ENCODE results near the gene UBXN6. TPM values are rescaled to one million over a fixed set of nuclear protein-coding genes. Genes with fewer than 3 reads are reported as not detected.
A peak's percentile ranks its signal among the peaks of the same experiment; 100 is the strongest.

UBXN6 gene, protein sequence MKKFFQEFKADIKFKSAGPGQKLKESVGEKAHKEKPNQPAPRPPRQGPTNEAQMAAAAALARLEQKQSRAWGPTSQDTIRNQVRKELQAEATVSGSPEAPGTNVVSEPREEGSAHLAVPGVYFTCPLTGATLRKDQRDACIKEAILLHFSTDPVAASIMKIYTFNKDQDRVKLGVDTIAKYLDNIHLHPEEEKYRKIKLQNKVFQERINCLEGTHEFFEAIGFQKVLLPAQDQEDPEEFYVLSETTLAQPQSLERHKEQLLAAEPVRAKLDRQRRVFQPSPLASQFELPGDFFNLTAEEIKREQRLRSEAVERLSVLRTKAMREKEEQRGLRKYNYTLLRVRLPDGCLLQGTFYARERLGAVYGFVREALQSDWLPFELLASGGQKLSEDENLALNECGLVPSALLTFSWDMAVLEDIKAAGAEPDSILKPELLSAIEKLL
- 100 to 1,000 TPM in 2 of 4 donors, 10 to 100 TPM in 2; 84.2 to 129 (median 112) TPM for polyA plus RNA-seq (ENCODE audit: insufficient read length in 4 of 4)

DNA sequence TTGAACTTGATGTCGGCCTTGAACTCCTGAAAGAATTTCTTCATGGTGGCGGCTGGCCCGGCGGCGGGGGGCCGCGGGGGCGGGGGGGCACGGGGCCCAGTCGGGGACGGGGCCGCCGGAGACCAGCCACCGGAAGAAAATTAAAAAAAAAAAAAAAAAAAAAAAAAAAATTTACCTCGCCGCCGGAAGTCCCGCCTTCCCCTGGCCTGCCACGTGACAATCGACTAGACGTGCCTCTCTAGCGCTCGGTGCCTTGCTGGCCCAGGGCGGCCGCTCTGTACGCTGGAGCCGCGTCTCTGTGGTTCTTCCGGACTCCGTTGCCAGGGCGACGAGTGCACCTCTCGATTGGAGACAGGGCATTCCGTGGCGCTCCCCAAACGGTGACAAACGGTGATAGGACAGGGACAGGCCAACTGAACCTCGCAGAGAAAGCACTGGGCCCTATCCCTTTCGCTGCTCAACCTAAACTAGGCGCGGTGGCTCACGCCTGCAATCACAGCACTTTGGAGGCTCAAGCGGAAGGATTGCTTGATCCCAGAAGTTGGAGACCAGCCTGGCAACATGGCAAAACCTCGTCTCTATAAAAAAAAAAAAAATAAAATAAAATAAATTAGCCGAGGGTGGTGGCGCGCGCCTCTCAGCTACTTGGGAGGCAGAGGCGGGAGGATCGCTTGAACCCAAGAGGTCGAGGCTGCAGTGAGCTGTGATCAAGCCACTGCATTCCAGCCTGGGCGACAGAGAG lies at the start of gene UBXN6:
UBXN6 (minus strand) TSS at position 141 of the 742 bp plus-strand sequence; CDS start at position 44, 97 bp downstream.
- peak; percentile 86 to 95 (median 92) for DNase-seq (ENCODE audit: low read depth in 4 of 4, low spot score in 2 of 4)

DNA sequence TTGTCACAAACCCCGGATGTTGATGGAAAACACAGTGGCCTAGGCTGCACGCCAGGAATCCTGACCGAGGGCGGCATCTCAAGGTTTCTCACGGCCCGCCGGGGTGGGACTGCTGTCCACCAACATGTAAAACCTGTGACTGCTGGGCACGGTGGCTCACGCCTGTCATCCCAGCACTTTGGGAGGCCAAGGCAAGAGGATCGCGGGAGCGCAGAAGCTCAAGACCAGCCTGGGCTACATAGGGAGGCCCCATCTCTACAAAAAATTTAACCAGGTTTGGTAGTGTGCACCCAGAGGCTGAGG lies 49.5 kb upstream of the UBXN6 start:
- DNase-seq (ENCODE audit: low read depth in 4 of 4, low spot score in 2 of 4) = no peak

DNA sequence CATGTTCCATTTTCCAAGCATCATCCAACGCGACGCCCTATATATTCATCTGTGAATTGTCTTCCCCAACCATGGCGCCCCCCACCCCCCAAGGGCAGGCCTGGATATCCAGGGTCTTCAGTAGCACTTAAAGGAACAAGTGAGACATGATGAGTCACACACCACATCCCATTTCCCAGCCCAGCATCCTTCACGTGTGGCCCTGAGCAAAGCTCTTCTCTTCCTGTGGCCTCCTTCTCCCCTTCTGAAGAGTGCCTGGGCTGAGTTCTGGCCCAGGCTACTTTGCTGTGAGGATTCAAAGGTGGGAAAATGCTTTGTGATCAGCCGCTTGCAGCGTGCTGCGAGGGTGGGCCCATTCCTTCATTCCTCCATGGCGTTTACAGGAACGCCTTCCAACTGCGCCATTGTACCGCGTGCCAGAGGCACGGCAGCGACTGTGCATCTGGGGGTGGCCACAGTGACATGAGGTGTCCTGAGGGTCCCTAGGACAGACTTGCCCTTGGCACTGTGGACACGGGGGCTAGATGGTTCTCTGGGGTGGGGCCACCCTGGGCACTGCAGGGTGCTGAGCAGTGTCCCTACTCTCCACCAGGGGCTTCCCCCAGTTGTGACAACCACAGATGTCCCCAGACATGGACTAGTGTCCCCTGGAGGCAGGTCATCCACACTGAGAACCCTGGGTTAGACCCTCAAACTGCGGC lies 49.0 kb upstream of the UBXN6 start:
- no peak for DNase-seq (ENCODE audit: low read depth in 4 of 4, low spot score in 2 of 4)

DNA sequence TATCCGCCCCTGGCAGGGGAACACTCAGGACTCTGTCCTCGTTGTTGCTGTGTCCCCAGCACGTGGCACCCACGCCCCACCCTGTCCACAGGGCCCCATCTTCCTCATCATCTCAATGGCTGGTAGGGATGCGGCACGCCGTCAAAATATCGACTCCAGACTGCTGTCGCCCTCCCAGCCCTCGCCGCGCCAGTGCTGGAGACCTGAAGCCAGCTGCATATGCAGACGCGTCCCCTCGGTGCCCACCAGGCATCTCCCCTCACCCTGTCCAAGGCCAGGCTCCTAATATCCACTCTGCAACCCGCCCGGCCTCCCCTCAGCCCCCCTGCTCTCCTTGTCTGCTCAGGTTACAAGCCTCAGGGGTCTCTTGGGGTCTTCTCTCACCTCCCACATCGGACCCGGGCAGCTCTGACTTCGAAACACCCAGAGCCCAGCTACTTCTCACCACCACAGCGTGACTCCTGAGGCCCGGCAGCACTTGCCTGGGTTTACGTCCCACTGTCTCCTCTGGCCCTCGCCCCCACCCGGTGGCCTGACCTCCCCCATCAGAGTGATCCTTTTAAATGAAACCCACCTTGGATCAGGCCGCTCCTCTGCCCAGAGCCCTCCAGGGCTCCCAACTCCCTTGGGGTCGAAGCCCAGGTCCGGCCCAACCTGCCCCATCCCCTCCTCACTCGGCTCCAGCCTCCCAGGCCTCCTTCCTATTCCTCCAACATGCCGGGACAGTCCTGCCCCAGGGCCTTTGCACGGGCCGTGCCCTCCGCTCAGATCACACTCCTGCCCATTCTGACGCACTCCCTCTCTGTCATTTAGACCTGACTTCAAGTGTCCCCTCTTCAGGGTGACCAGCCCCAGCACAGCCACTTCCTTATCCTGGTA lies 48.2 kb upstream of the UBXN6 start:
- DNase-seq (ENCODE audit: low read depth in 4 of 4, low spot score in 2 of 4) = no peak

DNA sequence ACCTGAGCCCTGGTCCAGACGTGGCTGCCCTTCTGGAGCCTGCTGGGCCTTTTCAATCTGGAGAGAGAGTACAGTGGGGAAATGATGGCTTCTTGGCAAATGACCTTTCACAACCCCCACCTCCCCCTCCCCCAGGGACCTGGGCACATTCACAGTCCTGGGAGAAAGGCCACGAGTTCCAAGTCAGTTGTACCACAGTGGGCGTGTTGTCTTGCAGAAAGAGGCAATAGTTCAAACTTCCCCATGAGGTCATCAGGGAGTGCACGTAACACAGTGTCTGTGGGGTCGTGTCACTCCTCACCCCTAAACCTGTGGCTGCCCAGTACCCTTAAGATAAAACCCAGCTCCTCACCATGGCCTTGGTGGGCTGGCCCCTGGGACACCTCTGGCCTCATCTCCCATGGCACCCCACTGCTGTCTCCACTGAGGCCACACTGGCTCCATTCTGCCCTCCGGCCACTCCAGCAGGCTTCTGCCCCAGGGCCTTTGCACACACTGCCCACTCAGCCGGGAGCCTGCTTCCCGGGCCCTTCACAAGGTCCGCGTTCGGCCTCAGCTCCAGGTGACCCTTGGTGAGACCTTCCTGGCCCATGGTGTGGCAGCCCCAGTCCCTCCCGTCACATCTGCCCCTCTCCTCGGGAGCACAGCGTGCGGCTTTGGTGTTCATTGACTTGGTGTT lies 47.4 kb upstream of the UBXN6 start:
- no peak for DNase-seq (ENCODE audit: low read depth in 4 of 4, low spot score in 2 of 4)

DNA sequence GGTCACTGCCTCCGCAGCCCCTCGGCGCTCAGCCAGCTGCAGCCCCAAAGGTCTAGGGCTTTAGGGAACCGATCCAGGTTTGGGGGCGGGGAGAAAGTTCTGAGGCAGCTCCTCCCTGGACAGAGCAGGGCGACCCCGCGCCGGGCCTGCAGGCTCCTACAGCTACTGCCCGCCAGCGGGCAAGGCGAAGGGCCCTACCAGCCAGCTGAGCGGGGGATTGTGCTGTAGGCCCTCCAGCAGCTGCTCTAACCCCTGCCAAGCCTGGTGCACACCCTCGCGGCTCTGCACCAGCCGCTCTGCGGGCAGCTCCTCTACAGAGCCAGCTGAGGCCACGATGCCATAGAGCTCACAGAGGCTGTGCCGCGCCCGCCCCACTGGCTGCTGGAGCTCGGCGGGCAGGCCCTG lies 46.7 kb upstream of the UBXN6 start:
- no peak for DNase-seq (ENCODE audit: low read depth in 4 of 4, low spot score in 2 of 4)

DNA sequence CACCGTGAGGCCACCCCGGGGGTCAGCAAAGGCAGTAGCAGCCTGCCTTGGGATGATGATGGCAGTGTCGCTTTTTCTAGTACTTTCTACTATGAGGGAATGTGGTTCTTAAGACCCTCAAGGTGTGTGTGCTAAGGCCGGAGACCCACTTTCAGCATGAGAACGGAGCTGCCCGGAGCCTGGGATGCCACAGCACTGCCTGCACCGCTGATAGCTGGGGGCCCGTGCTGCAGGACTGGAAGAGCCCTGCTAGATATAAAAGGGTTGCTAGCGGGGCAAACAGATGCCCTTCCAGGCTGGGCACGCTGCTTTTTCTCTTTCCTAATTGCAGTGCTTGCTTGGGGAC lies 46.2 kb upstream of the UBXN6 start:
- no peak for DNase-seq (ENCODE audit: low read depth in 4 of 4, low spot score in 2 of 4)

DNA sequence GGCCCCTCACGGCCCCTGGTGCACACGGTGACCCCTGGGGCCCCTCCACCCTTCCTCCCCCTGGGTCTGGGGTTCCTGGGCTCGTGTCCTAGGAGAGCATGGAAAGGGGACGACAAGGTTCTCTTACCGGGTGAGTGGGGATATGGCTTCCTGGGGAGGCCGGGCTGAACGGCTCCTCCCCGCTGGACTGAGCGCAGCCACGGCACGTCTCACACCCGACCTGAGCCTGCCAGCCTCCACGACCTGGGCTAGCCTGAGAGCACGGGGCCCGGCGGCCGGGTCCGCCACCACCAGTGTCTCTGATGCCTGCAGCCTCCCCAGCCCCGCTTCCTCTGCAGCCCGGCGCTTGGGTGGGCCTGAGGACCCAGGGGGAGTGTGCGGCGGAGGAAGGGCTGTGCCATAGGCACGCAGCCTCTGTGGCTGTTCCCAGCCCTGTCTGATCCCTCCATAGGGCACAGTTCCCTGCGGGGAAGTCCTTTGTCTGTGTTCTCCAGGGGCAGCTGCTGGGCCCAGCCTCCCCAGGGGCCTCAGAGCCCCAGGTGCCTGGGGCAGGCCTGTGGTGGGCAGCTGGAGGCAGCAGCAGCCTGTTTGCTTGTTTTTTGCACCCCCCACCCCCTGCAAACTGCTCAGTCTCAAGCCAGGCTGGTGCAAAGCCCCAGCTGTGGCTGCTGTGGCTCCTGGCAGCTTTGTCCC lies 45.7 kb upstream of the UBXN6 start:
- no peak for DNase-seq (ENCODE audit: low read depth in 4 of 4, low spot score in 2 of 4)

DNA sequence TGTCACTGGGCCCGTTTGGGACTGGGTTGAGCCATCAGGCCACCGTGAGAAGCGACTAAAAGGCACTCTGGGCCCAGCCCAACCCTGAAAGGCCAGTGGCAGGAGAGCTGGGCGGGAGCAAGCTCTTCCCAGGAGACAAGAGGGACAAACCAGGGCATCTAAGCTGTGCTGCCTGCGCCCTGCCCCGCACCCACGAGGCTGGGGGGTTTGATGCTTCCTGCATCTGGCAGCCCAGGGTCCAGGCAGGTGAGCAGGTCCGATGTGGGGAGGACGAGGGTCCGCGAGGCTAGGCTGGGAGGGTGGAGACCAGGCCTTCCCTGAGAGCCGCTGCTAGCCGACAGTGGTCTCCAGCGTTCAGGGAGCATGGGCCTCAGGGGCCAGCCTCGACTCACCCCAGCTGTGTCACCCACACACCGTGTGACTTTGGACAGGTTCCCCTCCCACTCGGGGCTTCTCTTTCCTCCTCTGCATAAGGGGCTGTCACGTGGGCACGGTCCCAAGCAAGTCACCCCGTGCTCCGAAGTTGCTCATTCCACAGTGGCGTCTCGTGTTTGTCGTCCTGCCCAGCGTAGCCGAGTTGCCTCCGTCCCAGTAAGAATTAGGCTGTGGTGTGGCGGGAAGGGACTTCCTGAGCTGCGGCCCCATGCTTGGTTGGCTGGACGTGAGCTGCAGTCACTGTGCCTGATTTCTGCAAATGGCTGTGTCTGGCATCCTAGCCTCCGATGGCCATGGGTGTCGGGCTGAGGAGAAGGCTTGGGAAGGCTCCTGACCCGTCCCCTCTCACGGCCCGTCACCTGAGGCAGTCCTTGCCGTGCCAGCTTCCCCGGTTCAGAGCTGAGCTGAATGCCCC lies 44.9 kb upstream of the UBXN6 start:
- DNase-seq (ENCODE audit: low read depth in 4 of 4, low spot score in 2 of 4) = no peak

DNA sequence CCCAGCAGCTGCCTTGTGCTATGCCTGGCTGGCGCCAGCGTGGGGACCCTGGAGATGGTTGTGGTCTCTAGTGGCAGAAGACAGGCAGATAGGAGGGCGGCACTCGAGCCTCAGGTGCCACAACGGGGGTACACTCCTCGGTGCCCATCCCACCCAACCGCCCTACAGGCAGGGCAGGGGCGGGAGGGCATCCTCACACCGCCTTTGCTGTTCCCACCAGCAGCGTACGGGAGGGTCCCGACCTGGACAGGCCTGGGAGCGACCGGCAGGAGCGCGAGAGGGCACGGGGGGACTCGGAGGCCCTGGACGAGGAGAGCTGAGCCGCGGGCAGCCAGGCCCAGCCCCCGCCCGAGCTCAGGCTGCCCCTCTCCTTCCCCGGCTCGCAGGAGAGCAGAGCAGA lies 44.1 kb upstream of the UBXN6 start:
- no peak for DNase-seq (ENCODE audit: low read depth in 4 of 4, low spot score in 2 of 4)

DNA sequence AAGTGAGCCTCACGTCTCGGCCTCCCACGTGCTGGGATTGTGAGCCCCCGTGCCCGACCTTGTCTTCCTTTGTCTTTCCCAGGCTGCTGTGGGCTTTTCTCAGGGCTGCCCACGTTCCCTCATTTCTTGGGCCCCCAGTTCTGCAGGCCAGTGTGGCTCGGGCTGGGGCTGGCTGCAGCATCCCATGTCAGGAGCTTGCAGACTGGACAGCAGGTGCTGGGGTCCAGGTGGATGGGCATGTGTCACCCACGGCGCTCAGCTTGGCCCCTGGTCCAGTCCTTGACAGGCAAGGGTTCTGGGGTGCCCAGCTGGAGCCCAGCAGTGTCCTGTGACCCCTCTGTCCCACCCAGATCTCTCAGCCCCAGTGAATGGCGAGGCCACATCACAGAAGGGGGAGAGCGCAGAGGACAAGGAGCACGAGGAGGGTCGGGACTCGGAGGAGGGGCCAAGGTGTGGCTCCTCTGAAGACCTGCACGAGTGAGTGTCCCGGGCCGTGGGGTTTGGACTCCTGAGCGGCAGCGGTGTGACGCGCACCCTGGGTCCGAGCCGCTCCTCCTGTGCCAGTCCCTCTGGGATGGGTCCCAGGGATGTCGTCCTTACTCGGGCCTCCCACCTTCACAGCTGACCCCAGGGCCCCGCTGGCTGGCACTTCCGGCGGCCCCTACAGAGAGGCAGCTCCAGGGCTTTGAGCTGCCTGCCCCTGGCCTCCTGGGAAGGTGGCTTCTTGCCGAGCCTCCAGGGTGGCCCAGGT lies 43.4 kb upstream of the UBXN6 start:
- DNase-seq (ENCODE audit: low read depth in 4 of 4, low spot score in 2 of 4) = no peak

DNA sequence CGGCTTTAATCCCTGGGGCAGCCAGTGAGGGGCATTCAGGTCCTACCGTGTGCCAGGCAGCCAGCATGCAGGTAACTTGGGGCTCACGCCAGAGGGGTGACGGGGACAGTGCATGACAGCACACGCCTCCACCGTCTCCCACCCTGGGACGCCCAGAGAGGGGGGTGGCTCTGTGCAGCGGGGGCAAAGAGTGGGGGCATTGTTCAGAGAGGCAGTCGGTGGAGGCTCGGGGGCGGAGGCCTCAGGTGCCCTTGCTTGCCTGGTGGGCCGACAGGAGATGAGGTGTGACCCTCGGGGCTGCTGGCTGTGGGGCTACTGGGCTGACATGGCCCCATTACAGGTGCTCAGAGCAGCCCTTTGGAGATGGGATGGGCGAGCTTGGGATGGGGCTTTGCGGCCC lies 42.3 kb upstream of the UBXN6 start:
- no peak for DNase-seq (ENCODE audit: low read depth in 4 of 4, low spot score in 2 of 4)

DNA sequence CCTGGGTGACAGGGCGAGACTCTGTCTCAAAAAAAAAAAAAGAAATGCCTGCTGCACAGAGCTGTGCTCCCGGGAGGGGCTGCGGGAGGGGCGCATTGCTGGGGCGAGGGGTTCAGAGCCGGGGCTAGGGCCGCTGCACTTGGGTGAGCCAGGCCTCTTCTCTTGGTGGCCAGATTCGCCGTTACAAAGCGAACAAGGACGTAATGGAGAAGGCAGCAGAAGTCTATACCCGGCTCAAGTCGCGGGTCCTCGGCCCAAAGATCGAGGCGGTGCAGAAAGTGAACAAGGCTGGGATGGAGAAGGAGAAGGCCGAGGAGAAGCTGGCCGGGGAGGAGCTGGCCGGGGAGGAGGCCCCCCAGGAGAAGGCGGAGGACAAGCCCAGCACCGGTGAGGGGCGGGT lies 41.7 kb upstream of the UBXN6 start:
- no peak for DNase-seq (ENCODE audit: low read depth in 4 of 4, low spot score in 2 of 4)

DNA sequence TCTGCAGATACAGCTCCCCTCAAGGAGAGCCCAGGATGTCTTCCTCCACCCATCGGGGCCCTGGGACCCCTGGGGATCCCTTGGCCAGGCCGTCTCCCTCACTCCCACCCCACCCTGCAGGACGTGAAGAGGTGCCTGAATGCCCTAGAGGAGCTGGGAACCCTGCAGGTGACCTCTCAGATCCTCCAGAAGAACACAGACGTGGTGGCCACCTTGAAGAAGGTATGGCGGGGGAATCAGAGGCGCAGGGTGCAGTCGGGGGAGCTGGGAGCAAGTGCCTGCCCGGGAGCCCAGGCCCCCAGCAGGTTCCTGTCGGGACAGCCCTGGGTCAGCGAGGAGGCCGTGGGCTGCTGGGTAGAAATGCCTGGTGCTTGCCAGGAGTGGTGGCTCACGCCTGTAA lies 41.1 kb upstream of the UBXN6 start:
- DNase-seq (ENCODE audit: low read depth in 4 of 4, low spot score in 2 of 4) = no peak

DNA sequence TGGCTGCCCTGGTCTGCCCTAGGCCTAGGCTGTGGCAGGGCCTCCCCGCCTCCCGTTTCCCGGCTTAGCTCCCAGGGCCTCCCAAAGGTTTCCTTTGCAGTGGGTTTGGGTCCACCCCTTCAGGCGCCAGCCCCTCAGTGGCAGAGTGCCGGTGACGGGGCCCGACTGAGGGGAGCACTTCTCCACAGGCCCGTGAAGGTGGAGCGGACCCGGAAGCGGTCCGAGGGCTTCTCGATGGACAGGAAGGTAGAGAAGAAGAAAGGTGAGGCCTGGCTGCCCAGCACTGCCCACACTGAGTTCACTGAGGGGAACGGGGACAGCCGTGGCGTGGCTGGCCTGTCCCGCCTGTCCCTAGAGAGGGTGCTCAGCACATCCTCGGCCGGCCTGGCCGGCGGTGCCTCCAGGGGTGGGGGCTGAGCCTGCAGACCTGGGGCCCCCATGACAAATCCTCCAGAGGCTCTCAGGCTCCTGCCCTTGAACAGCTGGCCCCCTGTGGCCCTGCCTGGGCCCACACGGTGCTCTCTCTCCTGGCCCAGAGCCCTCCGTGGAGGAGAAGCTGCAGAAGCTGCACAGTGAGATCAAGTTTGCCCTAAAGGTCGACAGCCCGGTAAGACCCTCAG lies 40.3 kb upstream of the UBXN6 start:
- no peak for DNase-seq (ENCODE audit: low read depth in 4 of 4, low spot score in 2 of 4)

DNA sequence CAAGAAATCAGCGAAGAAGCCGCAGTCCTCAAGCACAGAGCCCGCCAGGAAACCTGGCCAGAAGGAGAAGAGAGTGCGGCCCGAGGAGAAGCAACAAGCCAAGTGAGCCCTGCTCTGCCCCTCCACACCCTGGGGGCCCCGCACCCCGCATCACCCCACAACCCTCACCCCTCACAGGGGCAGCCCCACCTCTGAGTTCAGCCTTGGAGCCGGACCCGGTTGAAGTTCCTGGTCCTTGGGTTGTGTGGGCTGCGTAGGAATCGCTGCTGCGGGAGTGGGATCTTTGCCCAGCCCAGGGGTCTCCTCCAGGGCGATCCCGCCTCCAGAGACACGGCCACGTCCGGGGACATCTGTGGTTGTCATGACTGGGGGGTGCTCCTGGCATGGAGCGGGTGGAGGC lies 38.7 kb upstream of the UBXN6 start:
- DNase-seq (ENCODE audit: low read depth in 4 of 4, low spot score in 2 of 4) = no peak

DNA sequence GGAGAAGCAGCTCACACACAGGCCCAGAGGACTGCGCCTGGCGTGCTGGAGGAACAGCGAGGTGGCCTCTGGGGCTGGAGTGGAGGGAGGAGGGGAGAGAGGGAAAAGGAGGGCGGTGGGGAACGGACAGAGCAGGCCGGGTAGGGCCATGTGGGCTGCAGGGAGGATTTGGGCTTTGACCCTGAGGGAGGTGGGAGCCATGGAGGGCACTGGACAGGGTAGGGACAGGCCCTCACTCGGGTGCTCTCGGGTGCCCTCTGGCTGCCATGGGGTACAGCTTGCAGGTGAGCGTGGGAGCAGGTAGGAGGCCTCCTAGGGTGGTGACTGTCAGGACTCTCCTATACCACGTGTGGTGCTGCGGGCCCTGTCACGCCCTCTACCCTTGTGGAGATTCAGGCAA lies 37.9 kb upstream of the UBXN6 start:
- DNase-seq (ENCODE audit: low read depth in 4 of 4, low spot score in 2 of 4) = no peak
